ENCODE data around the gene PPP1R37.

GRCh38 chr19:45159971-45160324, 67.0 kb downstream of the PPP1R37 start:
- TF ChIP-seq MAX (IDR thresholded peaks at IDR 0.05): no peak
- no peak for TF ChIP-seq CTCF (IDR thresholded peaks at IDR 0.05; ENCODE audit: low read depth, low read length, missing input control)
- TF ChIP-seq YY1 (IDR thresholded peaks at IDR 0.05): no peak
- no peak for TF ChIP-seq REST (IDR thresholded peaks at IDR 0.05)
- no peak for TF ChIP-seq SP1 (IDR thresholded peaks at IDR 0.05)
- no peak for TF ChIP-seq RXRA (IDR thresholded peaks at IDR 0.05)
- no peak for TF ChIP-seq RAD21 (IDR thresholded peaks at IDR 0.05)
- TF ChIP-seq JUND (IDR thresholded peaks at IDR 0.05): no peak
- TF ChIP-seq EGR1 (IDR thresholded peaks at IDR 0.05; ENCODE audit: low read depth in 2 of 2): no peak
- TF ChIP-seq TAF1 (conservative IDR thresholded peaks at IDR 0.05): no peak
